GM19238 (cell line): ENCODE data around the gene SLC35F5.
A peak's percentile ranks its signal among the peaks of the same experiment; 100 is the strongest.
"Not testable (repeated sequence)": the region's sequence is repeated elsewhere in the genome, so short reads cannot be mapped to it uniquely, and the experiment has no call there.

Source experiments
- DNase-seq: peaks from one replicate; pipeline ENCODE4 v3.0.0; 2011; ENCODE audit warnings: low spot score; ENCODE audit not compliant: insufficient read length

Gene SLC35F5

GRCh38 chr2:113698251-113698650 lies 58.2 kb downstream of the SLC35F5 start:
- not testable (repeated sequence) for DNase-seq

- no peak for DNase-seq
Observed at GRCh38 chr2:113697516-113697915, 58.9 kb downstream of the SLC35F5 start.

- no peak for DNase-seq
Observed at GRCh38 chr2:113694438-113694837, 62.0 kb downstream of the SLC35F5 start.

- peak; percentile 40 for DNase-seq
Observed at GRCh38 chr2:113692698-113693428, 63.6 kb downstream of the SLC35F5 start.

DNA sequence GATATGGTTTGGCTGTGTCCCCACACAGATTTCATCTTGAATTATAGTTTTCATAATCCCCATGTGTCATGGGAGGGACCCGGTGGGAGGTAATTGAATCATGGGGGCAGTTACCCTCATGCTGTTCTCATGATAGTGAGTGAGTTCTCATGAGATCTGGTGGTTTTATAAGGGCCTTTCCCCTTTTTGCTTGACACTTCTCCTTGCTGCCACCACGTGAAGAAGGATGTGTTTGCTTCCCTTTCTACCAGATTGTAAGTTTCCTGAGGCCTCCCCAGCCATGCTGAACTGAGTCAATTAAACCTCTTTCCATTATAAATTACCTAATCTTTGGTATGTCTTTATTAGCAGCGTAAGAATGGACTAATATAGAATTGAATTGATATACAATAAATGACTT lies 65.6 kb downstream of the SLC35F5 start:
- DNase-seq = not testable (repeated sequence)

DNA sequence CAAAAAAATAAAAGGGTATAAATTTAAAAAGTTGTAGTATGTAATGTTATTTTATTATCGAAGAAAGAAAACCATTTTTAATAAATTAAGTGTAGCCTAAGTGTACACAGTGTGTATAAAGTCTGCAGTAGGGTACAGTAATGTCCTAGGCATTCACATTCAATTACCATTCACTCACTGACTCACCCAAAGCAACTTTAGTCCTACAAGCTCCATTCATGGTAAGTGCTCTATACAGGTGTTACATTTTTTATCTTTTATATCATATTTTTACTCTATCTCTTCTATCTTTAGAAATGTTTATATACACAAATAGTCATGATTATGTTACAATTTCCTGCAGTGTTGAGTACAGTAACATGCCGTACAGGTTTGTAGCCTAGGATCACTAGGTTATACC lies 69.9 kb downstream of the SLC35F5 start:
- DNase-seq = no peak

DNA sequence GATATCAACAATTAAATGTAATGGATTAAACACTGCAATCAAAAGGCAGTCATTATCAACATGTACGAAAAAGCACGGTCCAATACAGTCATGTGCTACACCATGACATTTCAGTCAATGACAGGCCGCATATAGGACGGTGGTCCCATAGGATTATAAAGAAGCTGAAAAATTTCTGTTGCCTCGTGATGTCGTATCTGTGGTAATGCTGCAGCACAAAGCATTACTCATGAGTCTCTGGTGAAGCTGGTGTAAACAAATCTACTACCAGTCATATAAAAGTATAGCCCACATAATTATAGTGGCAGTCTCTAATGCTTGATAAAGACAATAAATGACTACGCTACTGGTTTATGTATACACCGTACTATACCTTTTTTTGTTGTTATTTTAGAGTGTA lies 71.0 kb downstream of the SLC35F5 start:
- DNase-seq = no peak

- no peak for DNase-seq
Observed at GRCh38 chr2:113679457-113679856, 77.0 kb downstream of the SLC35F5 start.

DNA sequence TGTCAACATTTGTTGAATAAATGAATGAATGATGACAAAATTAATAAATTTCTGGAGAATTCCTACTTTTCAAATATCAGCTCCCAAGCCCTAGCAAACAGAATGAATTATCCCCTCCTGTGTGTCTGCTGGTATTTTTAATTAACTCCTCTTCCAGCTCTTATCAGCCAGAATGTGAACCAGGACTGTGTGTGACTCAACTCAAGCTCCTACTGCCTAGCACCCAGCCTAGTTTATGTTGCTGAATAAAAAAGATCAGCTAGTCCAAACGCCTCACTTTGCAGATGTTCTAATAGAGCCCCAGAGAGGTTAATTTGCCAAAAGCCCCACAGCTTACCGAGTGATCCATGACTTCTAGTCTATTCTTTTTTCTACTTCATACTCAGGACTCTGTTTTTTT lies 79.1 kb downstream of the SLC35F5 start:
- no peak for DNase-seq

DNA sequence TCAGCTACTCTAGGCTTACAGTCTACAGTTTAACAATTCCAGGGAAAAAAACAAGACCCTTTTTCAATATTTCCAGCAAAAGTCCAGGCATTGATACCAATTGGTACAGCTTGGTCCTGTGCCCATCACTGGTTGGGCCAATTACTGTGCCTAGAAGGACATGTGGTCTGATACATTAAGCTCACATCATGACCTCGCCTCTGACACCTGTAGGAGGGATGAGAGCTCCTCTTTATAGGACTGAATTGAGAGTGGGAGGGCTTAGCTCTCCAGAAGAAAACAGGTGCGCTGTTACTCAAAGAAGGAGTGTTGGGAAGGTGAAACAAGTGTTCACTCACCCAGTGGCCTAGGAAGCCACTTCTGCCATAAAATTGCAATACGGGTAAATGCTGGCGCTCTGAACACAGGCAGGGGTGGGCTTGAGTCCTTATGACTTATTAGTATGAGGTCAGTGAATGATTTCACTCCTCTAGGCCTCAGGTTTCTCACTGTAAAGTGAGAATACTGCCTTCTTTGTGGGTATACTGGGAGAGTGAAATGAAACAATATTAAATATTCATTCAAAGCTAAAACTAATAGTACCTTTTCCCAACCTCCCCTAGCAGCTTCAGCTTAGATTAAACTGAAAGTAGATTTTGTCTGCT lies 79.7 kb downstream of the SLC35F5 start:
- no peak for DNase-seq

DNA sequence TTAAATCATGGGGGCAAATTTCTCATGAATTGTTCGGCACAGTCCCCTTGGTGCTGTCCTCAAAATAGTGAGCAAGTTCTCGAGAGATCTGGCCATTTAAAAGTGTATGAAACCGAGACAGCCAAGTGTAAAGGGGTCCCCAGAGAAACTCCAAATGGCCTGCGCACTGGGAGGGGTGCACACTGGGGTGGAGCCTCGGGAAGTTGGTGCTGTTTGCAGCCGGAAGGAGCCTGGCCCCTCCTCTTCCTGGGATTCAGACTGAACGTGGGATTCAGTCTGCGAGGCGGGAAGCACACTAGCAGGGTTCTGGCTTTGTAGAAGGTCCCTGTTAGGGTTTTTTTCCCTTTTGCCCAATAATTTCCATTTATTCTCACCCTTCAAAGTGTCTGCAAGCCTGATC lies 80.6 kb downstream of the SLC35F5 start:
- no peak for DNase-seq

DNA sequence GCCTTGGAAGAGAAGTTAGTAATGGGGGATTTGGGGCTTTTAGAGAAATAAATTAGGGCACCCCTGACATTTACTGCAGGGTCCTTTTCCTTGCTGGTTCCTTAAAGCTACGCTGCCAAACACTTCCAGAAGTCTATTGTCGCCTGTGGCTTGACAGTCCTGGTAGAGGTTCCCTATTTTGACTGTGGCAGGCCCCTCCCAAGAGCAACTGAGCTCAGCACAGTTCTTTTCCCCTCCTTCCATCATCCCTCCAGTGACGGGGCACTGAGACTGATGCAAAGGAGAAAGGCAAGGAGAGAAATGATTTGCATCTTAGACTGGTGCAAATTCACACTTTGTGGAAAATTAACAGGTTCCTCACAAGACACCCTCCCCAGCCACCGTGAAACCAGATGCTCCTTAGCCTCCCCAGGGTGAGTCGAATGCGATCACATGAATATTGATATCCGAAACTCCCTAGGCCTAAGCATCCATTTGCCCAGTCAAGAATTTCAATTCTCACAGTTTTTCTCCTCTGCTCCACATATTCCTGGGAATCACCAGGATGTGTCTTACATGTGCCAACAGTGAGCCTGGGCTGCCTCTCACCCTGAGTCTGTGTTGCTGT lies 84.0 kb downstream of the SLC35F5 start:
- no peak for DNase-seq

DNA sequence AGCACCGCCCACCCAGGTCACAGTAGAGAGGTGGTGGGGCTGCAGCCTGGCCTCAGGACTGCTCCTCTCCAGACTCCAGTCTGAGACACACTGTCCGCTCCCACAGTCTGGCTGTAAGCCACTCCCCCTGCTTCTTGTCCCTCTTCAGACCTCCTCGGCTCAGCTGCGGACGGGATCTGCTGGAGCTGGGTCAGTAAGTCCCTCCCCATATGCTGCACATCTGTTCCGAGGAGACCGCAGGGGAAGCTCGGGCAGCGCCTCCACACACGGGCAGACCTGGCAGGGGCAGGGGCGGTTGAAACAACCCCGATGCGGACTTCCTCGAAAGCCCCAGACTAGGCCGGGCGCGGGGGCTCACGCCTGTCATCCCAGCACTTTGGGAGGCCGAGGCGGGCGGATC lies 87.4 kb downstream of the SLC35F5 start:
- DNase-seq = not testable (repeated sequence)

GRCh38 chr2:113664761-113665533 lies 91.5 kb downstream of the SLC35F5 start:
- not testable (repeated sequence) for DNase-seq

- DNase-seq = not testable (repeated sequence)
Observed at GRCh38 chr2:113663285-113664060, 93.0 kb downstream of the SLC35F5 start.
